ENCODE measurements around the gene YY1.
A peak's percentile ranks its signal among the peaks of the same experiment; 100 is the strongest.
"Not testable (repeated sequence)": the region's sequence is repeated elsewhere in the genome, so short reads cannot be mapped to it uniquely, and the experiment has no call there.

Gene YY1

DNA sequence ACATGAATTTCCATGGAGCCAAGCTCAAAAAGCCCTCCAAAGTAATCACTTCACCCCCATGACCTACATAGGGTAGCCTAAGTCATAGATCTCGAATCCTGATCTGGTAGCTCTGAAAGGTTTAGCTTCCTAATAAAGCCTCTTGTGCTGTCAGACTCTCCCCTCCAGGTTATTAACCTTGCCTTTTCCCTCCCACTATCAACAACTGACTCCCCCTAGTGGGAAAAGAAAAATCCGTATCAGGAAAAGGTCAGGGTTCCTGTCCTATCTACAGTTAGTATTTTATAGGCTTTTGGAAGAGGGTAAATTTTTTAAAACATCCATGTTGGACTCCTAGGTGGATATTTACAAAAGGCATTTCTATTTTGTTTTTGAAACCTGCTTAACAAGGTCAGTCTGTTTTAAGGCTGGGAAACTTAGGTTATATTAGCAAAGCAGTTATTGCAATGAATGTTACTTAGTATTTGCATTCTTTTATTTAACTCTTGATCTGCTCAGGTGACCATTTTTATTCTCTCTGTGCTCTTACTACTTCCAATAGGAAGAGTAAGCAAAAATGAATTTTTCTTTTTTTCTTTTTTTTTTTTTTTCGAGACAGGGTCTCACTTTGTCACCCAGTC is 8.0 kb downstream of the YY1 start:
- FAIRE-seq = no peak

DNA sequence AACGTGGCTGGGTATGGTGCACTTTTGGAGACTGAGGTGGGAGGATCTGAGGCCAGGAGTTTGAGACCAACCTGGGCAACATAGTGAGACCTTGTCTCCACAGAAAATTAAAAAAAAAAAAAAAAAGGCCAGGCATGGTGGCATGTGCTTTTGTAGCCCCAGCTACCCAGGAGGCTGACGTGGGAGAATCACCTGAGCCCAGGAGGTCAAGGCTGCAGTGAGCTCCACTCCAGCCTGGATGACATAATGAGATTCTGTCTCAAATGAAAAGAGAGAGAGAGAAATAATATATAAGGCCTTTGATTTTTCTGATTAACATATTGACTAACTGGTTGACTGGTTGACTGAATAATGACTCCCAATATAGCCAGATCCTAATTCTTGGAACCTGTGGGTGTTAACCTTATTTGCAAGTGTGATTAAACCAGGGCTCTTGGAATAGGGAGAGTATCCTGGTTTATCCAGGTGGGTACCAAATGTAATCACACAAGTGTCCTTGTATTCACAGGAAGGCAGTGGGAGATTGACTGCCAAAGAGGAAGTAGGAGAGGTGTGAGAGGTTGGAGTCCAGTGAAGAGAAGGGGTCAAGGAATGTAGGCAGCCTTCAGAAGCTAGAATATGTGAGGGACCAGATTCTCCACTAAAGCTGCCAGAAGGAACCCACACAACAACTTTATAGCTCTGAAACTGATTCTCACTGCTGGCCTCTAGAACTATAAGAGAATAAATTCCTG is 12.0 kb downstream of the YY1 start:
- FAIRE-seq = no peak

DNA sequence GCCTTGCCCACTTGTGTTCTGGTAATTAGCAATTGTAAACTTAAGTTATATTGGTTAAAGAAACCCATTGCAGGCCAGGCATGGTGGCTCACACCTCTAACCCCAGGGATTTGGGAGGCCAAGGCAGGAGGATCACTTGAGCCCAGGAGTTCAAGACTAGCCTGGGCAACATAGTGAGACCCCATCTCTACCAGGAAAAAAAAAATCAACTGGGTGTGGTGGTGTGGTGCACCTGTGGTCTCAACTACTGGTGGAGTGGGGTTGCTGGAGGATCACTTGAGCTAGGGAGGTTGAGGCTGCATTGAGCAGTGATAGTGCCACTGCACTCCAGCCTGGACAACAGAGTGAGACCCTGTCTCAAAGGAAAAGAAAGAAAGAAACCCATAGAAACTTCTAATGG is 13.7 kb downstream of the YY1 start:
- no peak for FAIRE-seq

DNA sequence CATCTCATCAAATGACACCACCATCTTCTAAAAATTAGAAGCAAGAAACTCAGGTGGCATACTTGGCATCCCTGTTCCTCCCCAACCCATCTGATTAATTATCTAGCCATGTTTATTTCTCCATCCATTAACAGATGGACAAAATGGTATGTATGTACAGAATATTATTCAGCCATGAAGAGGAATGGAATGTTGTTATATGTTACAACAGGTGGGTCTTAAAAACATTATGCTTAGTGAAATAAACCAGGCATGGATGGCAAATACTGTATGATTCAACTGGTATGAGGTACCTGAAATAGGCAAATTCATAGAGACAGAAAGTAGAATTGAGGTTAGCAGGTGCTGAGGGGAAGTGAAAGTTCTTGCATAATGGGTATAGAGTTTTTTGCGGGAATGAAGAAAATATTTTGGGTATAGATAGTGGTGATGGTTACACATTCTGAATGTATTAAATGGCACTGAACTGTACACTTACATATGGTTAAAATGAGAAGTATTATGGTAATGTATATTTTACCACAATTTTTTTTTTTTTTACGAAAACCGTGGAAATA is 17.5 kb downstream of the YY1 start:
- FAIRE-seq = no peak

DNA sequence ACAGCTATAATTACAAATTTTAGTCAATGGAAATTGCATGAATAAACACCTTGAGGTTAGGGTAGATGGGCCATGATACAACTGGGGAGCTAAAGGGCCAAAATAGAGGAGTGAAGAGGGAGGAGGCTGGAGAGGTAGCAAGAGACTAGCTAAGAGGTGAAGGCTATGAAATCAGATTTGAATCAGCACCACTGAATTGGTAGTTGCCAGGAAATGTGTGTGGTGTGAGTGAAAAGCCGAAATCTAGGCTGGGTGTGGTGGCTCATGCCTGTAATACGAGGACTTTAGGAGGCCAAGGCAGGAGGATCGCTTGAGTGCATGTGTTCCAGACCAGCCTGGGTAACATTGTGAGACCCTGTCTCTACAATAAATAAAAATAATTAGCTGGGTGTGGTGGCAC is 22.7 kb downstream of the YY1 start:
- no peak for FAIRE-seq

DNA sequence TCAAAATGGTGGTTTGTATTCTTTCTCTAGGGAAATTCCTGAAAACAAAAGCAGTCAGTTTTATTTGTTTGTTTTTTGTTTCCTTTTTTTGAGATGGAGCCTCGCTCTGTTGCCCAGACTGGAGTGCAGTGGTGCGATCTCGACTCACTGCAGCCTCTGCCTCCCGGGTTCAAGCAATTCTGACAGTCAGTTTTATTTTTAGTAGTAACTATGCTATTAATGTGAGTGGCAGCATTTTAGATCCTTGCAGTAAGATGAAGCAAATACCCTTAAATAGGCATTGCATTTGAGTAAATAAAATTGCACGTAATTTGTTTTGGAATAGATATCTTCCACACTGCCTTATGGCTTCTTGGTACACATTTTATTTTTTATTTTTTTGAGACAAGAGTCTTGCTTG is 23.6 kb downstream of the YY1 start:
- no peak for FAIRE-seq

DNA sequence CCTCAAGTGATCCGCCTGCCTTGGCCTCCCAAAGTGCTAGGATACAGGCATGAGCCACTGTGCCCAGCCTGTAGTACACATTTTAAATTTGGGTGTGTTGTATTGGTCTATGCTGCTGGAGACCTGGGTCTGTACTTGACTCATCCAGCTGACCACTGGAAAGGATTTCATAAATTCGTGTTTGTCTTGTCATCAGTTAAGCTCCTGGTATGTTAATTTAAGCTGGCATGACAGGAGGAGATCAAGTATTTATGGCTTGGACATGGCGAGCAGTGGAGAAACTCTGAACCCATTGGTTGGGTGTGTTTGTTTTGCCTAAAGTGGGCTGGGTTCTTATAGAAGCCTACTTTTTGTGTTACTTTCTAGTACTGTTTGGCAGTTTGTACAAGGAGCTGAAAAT is 24.2 kb downstream of the YY1 start:
- FAIRE-seq = no peak

DNA sequence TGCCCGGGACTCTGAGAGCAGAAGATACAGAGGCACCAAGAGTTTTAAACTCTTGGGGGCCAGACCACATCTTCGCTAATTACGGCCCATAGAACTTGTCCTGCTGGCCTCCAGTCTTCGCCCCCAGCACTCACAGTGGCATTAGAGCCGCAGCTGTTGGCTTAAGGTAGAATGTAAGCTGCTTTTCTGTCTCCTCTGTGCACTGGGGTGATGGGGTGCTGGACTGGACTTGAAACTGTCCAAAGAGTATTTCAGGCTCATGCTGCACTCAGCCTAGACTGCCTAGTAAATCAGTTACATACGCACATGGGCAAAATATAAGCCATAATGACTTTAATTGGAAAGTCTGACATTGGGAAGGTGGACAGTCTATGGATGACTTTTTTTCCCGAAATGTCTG is 29.0 kb downstream of the YY1 start:
- FAIRE-seq = no peak

DNA sequence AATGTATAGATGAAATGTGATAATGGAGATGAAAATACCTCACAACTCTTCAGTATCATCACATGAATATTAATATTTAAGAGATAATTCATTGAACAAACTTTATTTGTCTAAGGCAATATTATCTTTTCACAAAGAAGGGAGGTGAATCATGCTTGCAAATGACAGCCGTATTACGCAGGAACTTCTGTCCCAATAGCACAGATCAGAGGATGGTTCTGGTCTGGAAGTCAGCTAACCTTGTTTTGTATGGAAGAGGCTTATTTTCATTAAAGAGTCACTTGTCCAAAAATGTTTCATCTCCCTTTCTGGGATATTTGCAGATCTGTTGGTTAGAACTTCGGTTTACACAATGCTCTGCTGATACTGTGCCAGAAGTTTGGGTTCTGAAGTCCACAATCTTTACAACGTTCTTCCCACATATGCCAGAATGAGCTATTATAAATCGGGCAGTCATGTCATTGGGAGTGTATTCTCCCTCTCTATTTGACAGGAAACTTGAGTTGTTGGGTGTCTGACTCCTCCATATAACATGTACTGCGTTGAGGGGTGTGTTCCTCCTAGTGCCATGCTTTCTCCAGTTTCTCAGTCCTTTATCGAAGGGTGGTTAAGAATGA is 29.8 kb downstream of the YY1 start:
- FAIRE-seq = no peak

DNA sequence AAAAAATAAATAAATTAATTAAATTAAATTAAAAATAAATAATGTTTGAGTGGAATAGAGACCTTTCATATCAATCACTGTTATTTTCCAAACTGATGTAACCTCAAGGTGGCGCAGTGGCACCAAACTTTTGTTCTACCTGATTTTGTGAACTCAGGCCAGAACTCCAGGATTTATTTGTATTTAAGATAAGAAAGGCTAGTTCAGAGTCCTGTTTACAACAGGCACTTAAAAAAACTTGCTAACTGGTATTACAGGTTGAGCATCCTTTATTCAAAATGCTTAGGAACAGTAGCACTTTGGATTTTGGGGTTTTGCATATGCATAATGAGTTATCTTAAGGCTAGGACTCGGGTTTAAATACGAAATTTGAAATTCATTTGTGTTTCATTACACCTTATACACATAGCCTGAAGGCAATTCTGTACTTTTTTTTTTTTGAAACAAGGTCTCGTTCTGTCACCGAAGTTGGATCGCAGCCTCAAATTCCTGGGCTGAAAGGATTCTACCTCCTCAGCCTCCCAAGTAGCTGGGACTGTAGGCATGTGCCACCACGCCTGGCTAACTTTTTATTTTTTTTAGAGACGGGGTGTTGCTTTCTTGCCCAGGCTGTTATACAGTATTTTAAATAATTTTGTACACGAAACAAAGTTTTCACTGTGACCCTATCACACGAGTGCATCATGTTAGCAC is 32.4 kb downstream of the YY1 start:
- FAIRE-seq = peak; percentile 33

DNA sequence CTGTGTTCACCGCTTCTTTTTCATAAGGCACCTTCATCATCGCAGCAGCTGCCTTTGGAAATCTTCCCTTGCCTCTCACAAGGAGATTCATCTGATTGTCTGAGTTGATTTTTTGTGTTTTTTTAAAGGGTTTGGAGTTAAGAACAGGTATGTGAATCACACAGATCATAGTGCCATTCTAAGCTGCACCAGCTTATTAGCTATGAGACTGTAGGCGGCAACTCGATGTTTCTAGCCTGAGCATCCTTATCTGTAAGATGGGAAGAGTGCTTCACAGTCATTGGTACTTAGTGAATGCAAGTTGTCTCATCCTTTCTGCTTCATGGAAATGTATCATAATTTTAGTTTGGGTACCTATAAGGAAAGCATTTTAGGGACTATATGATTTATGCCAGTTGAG is 35.3 kb downstream of the YY1 start:
- no peak for FAIRE-seq

DNA sequence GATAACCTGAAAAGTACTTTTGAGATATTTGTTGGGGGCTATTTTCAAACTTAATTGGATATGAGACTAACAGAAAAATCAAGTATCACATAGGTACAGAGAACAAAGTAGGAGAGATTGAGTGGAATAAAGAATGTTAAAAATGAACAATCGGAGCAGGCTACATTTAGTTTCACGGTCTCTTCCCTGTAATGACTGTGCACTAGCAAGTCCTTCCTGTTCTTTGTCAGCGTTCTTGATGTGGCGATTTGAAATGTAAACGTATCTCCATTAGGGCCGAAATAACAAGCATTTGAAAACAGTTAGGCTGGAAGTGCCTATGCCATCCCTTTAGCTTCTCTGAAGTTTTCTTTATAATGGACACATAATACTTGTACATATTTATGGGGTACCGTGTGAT is 36.3 kb downstream of the YY1 start:
- no peak for FAIRE-seq

DNA sequence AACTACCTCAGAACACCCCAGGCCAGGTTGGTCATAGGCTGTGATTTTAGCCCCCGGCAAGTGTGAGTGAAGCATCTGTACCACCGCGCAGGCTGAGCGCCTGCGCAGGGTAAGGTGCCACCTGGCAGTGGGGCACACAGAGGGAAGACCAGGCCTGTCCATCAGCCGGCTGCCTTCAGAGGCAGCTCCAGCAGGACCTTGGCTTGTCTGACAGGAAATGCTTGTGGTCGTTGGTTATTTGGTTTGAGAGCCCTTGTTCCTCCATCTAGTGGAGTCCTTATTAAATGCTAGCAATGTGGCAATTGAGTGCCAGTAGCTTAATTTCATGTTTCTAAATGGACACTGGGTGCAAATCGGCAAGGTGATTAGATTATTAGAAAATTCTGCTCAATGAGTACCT is 39.8 kb downstream of the YY1 start:
- FAIRE-seq = no peak

DNA sequence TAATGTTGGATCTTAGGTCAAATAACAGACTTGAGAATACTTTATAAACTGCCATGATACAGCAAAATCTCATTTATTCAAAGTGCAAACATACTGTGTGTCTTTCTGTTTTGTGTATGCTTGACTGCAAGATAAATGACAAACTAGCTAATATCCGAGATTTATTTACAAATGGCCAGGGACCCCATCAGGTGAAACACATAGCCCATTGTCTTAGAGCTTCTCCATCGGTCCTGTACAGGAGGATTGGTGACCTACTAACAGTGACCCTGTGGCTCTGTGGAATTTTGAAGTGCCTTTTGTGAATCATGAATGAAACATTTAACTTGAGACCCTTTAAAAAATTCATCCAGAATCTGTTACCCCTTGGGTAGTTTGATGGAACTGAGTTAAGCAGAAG is 40.2 kb downstream of the YY1 start:
- no peak for FAIRE-seq

DNA sequence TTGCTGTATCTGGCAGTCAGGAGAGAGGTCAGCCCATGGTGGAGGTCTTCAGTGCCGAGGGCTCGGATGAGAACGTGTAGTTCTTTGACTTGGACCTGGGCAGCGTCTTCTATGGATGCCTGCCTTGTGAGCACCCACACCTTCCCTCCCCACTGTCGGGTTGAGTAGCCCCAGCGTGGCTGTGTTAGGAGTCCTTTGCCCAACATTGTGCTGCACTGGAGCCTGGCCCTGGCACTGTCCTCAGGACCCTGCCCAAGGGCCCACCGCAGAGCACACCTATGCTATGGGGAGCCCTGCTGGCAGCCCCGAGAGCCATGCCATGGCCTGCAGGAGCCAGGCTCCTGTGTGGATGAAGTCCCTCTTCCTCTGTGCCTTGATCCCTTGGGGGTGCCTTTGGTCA is 40.6 kb downstream of the YY1 start:
- FAIRE-seq = no peak

DNA sequence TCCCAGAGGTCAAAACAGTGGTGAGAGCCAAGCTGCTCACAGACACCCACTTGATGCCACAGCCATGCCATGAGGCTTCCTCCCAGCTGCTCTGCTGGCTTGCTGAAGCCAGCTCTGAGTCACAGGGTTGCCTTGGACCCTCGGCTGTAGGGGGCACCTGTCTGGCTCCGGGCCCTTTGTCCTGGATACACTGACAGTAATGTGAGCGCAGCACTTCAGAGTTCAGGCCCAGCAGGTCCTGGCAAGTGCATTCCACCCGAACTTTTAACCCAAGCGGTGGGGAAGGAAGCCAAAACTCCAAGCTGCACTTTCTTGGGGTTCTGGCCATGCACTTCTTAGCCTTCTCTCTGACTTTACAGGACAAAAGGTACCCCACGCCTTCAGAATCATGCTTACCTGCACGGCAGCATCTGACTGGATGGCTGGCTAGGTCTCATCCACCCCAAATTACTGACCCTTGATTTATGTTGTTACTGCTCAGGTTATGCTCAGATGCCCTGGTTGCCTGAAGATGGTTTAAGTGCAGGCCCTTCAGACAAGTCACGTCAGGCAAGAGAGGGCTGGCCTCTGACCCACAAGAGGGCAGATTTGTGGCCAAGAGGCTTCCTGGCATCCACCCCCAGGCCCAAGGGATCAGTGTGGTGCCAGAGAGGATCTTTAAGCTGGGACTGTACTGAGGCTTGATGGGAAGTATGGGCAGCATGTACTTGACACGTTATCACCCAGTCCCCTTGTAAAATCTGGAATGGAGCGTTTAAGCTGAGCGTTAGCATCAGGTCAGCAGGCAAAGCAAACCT is 42.5 kb downstream of the YY1 start:
- FAIRE-seq = no peak

DNA sequence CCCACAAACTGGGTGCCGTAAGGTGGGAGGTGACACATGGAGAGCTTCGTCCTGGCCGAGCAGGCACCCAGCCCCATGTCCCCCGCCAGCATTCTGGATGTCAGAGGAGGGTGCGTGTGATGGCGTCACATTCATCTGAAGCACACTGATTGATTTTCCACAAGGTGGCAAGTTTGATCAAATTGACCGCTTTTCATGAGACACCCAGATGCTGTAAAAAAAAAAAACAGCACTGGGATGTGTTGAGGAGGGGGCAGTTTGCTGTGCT is 43.1 kb downstream of the YY1 start:
- FAIRE-seq = no peak

DNA sequence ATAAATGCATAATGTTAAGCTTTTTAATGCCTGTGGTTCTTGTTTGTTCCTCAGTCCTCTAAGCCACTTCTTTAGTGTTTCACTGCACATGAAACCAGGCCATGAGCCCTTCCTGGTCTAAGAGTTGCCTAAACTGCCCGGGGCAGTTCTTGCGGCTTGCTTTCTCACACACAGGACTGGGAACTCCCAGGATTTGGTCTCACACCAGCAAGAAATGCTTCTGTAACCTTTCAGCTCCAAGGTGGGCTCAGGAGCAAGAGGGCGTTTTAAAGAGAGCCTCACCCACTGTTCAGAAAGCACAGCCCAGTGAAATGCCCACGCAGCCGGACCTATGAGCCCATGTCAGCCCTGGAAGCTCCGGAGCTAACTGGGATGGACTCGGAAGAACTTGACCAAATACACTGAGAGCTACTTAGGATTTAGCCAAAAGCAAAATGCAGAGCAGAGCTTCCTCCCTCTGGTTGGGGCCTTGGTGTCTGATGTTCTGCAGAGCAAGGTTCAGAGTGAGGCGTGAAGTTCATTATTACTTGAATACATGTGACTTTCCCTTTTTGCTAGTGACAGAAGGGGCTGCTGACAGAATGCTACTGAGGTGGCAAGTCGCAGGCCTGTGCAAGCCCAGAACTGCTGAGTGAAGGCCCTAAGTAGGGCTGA is 43.9 kb downstream of the YY1 start:
- no peak for FAIRE-seq

DNA sequence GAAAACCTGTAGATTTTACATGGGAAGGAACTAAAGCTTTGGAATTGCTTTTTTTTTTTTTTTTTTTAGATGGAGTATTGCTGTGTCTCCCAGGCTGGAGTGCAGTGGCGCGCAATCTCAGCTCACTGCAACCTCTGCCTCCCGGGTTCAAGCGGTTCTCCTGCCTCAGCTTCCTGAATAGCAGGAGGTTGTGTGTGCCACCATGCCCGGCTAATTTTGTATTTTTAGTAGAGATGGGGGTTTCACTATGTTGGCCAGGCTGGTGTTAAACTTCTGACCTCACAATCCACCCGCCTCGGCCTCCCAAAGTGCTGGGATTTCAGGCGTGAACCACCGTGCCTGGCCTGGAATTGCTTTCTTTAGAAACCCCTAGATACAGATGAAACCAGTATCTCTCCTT is 44.5 kb downstream of the YY1 start:
- not testable (repeated sequence) for FAIRE-seq

DNA sequence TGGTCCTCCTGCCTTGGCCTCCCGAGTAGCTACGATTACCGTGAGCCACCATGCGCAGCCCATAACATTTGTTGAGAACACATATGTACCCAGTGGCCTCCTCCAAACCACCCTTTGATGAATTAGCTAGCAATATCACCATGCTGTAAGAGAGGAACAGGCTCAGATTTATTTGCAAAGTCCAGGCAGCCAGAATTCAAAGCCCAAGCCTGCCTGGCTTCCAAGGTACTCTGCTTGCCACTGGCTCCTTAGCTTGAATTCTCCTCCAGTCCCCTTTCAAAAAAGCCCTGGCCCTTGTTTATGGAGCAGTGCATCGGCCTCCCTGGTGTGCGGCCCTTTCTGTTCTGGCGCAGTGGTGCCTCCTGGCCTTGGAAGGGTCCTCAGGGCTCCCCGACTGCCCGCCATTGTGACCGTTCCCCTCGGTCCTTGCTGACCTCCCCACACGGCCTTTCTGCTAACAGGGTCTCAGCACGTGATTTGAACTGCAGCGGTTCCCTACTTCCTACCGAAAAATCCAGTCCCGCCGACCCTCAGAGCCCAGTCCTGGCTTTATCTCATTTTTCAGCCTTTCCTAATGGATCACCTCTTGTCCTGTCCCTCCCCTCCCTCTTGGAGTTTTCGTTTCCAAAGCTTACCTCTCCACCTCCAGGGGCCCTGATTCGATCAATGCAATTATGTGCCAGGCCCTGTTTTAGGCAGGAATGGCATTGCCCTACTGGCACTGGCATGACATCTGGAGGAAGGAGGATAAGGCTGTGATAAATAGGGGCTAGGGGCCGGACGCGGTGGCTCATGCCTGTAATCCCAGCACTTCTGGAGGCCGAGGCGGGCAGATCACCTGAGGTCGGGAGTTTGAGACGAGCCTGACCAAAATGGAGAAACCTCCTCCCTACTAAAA is 45.3 kb downstream of the YY1 start:
- FAIRE-seq = no peak

Data from colon (tissue), 2 donors.